B cell (primary cell): ENCODE results near the gene CACNA1D.

Source experiments
- EZH2 ChIP-seq: IDR thresholded peaks from 2 replicates; pipeline ENCODE4 v1.6.1; 2012; ENCODE audit warnings: borderline replicate concordance, low read depth, mild to moderate bottlenecking, moderate library complexity, low read length; ENCODE audit not compliant: insufficient read depth, poor library complexity, severe bottlenecking
- TF ChIP-seq, protein P1 (sequence below): fragments of 200-600 bp; IDR thresholded peaks from one replicate; pipeline ENCODE4 v1.8.0; 2022; ENCODE audit warnings: antibody characterized with exemption, mild to moderate bottlenecking

- TF ChIP-seq, protein P1, sequence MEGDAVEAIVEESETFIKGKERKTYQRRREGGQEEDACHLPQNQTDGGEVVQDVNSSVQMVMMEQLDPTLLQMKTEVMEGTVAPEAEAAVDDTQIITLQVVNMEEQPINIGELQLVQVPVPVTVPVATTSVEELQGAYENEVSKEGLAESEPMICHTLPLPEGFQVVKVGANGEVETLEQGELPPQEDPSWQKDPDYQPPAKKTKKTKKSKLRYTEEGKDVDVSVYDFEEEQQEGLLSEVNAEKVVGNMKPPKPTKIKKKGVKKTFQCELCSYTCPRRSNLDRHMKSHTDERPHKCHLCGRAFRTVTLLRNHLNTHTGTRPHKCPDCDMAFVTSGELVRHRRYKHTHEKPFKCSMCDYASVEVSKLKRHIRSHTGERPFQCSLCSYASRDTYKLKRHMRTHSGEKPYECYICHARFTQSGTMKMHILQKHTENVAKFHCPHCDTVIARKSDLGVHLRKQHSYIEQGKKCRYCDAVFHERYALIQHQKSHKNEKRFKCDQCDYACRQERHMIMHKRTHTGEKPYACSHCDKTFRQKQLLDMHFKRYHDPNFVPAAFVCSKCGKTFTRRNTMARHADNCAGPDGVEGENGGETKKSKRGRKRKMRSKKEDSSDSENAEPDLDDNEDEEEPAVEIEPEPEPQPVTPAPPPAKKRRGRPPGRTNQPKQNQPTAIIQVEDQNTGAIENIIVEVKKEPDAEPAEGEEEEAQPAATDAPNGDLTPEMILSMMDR, result no peak
- TF ChIP-seq EZH2, result no peak
These were observed 28.9 kb downstream of the CACNA1D start for GRCh38 chr3:53523346-53523745.
